EL (cell line): Measurements from ENCODE around the gene LMAN2.

ENCODE experiments used
- DNase-seq: peaks from one replicate; pipeline ENCODE4 v3.0.0-alpha.2; 2016

Gene LMAN2

DNA sequence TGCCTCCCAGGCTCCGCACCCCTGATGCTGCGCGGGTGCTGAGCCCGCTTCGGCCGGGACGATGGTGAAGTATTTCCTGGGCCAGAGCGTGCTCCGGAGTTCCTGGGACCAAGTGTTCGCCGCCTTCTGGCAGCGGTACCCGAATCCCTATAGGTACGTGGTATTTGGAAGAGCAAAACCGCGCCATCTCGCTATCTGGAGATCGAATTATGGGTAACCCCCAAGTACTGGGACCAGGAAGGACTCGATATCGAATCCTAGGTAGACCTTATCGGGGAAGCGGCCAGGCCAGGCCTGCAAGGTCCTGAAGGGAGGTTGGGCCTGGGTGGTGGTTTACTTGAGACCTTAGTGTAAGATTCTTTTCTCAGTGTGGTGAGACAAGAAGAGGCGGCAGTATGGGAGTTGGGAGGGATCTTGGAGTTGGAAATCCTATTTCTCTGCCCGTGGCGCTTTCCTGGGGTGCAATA lies 47.5 kb downstream of the LMAN2 start:
- peak; percentile 29 for DNase-seq

DNA sequence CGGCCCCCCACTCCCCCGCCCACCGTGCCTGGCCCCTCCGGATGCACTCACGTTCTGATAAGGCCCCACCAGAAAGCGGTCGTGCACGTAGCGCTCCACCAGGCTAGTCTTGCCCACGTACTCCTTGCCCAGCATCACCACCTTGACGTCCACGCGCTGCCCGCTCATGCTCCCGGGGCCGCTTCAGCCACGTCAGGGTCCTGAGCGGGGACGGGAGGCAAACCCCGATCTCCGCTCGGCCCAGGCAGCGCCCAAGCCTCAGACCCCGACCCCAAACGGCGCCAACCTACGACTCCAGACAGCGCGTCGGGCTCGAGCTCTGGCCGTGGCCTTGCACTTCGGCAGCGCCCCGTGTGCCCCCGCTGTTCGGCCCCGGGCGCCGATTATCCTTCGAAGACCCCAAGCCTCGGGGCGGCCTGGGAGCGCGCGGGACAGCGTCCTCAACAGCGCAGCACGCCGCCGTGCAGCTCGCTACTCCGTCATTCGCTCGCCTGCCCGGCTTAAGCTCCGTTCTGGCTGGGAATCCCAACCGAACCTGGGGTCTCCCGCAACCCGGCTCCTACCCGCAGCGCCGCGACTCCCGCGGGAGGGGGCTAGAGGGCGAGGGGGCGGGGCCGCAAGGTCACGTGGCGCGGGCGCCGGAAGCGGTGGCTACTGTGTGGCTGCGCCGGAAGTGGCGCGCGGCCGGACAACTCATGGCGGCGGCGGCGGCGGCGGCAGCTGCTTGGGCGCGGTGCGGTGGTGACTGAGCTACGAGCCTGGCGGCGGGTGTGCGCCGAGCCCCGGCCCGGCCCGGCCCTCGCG lies 48.1 kb downstream of the LMAN2 start, which contains the start of the genes PRELID1 and RAB24:
TSS of gene PRELID1 (plus strand) at position 679 of the 804 bp plus-strand sequence. CDS start 187 bp downstream, outside the sequence.
TSS of gene RAB24 (minus strand) at position 599 of the 804 bp plus-strand sequence. CDS start at position 168, 431 bp downstream.
- DNase-seq = peak; percentile 85

DNA sequence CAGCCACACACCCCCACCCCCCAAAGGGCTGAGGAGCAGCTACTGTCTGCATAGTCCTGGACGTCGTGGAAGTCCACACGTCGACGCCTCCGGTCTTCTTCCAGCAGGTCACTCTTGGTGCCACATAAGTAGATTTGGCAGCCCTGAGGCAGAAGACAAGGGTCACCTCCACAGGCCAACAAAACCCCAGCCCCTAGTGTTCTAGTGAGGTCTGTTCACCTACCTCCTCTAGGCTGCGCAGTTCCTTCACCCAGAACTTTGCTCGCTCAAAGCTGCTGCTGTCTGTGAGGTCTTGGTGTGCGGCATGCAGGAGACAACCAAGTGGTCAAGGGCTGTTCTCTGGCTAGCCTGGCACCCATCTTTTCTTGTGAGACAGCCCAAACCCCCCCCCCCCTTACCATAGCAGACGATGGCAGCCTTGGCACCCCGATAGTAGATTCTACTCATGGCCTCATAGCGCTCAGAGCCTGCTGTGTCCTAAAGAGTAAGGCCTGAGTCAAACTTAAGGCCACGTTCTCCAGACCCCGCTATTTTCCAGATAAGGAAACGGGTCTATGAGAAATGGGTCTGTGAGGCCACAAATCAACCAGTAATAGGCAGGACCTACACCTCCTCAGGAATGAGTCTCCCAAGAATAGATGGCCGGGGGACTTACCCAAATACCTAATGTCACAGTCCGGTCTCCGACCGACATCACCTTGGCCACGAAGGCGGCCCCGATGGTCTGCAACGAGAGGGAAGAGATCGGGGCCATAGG lies 48.9 kb downstream of the LMAN2 start:
- DNase-seq = peak; percentile 33

DNA sequence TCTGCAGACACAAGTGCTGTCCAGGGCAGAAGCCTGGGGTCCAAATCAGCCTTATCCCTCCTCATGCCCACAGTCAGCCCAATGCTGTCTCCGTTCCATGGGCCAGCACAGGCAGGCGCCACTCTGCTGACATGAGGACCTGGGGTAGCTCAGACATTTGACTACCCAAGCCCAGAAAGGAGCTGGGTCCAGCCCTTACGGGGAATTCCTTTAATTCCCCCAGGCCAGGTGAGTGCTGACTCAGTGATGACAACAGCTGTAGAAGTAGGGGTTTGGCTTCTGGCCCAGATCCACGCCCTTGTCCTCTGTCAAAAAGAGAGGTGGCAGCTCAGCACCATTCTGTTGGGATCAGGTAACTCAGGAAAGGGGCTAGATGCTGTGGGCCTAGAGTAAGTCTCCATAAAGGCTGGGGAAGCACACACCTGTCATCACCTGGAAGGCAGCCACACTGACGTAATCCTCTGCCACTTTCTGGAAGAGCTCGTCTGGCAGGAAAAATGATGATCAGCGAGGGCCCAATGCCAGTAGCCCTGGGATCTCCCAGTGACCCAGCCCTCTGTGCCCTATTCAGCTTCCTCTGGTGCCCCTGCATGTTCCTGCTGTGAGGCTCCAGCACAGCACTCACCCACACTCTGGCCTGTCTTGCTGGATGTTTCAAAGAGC lies 49.8 kb downstream of the LMAN2 start:
- DNase-seq = no peak

DNA sequence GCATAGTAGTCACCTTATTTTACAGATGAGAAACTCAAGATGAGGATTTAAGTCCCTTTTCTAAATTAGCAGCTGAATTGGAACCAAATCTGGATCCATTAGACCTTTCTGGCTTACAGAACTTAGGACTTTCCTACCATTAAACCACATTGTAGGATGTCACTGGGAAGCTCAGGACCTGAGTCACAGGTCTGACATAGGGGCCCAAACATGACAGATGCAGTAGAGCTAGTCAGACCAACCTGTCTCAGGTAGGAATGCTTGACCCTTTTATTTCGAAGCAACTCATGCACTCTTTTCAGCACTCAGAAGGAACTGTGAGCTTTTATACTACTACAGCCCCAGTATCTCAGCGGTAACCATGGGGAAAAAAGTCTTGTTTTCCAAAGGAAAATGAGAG lies 50.5 kb downstream of the LMAN2 start:
- DNase-seq = no peak

DNA sequence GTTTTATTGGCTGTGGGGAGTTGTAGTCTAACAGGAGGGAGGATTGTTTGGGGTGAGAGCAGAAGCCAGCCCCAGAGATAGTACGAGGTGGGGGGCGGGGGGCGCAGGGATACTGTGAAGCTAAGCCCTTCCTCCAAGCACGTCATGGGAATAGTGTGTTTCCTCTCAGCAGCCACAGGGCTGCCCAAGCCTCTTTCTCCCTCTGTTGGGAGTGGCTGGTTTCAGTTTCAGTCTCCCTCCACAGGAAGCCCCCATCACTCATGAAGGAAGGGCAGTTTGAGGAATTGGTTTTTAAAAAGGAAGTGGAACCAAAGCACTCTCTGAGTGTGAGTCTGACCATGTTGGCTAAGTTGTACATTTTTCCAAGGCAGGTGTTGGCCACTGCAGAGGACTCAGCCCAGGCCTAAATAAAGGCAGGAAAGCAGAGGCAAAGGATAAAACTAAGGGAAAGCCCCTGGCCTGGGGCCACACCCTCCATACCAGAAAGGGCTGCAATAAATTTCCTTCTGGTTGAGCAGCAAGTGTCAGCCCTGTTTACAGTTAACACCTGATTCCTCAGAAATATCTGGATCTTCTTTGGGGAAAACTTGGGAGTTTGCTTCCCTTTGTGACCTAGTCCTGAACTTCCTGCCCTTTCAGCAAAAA lies 51.1 kb downstream of the LMAN2 start:
- DNase-seq = peak; percentile 82

DNA sequence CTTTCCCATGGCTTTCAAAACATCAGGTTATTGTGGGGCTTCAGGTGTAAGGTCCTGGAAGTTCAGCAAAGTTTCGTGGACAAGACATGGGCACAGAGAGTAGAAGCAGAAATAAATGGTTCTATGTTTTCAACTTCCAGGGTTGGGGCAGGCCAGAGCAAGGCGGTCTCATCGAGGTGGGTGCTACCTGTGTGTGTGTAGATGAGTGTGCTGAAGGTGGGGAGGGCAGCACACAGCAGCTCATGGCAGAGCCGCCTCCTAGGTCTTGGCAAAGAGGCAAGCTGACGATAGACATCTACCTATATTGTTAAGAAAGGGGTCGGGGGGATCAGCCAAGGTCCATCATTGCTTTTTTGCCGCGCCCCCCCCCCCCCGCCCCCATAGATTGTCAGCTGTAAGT lies 51.8 kb downstream of the LMAN2 start:
- no peak for DNase-seq

DNA sequence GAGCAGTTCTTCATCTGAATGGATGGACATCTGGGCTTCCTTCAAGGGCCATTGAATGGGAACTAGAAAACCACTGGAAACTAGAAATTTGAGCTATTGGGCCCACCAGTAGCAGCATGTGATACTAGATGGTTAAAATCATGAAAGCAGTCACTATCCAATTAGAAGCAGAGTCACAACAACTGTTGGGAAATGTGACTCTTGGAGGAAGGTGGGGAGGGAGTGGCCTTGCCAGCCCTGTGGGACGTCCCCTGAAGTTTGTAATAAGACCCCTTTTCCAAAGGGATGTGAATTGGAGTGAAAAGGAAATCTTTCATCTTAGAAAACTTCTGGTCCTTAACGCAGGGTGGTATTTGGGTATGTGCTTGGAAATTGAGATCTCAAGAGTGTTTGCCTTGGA lies 53.5 kb downstream of the LMAN2 start:
- DNase-seq = no peak

DNA sequence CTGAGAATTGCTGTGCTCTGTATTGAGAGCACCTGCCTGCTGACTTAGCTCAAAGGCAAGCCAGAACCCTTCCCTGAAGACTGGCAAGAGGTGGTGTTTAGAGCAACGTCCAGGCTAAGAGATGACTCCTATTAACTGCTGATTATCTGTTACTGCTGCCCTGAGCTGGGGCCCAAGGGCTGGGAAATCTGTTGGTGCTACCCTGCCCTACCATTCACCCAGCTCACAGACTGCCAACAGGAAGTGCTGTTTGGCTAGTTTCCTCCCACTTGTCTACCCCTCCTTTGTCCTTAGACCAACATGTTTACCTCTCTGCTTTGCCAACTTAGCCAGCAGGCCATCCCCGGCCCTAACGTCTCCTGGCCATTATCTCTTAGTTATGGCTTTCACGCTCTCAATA lies 54.9 kb downstream of the LMAN2 start:
- DNase-seq = no peak

DNA sequence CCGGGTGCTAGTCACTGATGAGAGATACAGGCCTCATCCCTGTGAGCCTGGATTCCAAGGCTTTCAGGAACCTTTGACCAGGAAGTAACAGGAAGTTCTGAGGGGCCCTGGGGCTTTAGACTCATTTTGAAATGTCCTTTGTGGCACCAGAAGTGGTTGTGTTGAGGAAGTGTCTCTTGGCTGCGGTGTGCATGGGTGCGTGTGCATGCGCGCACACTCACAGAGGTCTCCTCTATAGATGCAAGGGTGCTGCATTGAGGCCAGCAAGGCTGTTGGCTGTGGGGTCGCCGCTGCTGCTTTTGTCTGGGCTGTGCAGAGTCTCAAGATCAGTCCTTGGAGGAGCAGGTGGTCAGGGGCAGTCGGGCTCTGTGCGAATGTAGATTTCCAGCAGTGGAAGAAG lies 55.5 kb downstream of the LMAN2 start:
- DNase-seq = no peak

DNA sequence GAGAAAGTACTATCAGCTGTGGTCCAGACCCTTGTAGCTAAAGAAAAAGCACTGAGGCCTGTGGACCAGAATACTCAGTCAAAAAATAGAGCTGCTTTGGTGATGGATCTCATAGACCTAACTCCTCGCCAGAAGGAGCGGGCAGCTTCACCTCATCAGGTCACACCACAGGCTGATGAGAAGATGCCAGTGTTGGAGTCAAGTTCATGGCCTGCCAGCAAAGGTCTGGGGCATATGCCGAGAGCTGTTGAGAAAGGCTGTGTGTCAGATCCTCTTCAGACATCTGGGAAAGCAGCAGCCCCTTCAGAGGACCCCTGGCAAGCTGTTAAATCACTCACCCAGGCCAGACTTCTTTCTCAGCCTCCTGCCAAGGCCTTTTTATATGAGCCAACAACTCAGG lies 56.8 kb downstream of the LMAN2 start:
- no peak for DNase-seq

DNA sequence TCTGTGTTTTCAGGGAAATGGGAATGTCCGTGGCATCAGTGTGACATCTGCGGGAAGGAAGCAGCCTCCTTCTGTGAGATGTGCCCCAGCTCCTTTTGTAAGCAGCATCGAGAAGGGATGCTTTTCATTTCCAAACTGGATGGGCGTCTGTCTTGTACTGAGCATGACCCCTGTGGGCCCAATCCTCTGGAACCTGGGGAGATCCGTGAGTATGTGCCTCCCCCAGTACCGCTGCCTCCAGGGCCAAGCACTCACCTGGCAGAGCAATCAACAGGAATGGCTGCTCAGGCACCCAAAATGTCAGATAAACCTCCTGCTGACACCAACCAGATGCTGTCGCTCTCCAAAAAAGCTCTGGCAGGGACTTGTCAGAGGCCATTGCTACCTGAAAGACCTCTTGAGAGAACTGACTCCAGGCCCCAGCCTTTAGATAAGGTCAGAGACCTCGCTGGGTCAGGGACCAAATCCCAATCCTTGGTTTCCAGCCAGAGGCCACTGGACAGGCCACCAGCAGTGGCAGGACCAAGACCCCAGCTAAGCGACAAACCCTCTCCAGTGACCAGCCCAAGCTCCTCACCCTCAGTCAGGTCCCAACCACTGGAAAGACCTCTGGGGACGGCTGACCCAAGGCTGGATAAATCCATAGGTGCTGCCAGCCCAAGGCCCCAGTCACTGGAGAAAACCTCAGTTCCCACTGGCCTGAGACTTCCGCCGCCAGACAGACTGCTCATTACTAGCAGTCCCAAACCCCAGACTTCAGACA lies 57.5 kb downstream of the LMAN2 start:
- DNase-seq = no peak

DNA sequence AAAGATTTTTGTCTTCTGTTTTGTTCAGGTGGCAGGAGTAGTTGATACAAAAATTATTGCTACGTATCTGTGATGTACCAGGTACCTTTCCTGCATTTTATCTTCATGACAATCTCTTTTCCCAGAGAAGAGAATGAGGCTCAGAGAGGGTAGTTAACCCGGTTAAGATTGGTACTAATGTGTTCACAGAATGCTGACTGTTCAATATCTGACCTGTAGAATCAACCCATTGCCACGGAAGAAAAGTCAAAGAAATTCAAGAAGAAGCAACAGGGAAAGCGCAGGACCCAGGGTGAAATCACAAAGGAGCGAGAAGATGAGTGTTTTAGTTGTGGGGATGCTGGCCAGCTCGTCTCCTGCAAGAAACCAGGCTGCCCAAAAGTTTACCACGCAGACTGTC lies 59.7 kb downstream of the LMAN2 start:
- DNase-seq = no peak

DNA sequence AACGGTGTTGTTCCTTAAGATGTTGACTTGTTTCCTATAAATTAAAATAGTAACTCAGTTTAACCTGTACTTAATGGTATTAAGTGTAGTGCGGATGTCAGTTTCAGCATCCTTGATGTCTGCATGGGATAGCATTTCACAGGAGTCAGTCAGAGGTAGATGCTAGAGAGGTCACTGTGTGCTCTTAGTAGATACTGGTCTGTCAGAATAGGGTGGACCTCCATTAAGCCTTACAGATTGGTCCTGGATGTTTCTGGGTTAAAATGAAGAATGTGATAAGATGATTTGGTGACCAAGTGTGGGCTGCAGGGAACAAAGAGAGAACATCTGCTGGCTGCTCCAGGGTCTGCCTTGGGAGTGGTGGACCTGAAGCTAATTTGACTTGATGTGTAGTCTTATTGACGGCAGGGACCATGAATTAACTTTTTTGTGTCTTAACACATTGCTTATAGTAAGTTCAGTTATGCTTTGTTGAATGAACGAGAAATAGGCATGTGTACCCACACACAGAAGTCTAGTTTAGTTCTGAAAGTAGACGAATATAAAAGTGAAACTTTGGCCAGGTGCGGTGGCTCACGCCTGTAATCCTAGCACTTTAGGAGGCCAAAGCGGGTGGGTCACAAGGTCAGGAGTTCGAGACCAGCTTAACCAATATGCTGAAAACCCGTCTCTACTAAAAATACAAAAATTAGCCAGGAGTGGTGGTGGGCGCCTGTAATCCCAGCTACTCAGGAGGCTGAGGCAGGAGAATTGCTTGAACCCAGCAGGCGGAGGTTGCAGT lies 60.5 kb downstream of the LMAN2 start:
- no peak for DNase-seq

DNA sequence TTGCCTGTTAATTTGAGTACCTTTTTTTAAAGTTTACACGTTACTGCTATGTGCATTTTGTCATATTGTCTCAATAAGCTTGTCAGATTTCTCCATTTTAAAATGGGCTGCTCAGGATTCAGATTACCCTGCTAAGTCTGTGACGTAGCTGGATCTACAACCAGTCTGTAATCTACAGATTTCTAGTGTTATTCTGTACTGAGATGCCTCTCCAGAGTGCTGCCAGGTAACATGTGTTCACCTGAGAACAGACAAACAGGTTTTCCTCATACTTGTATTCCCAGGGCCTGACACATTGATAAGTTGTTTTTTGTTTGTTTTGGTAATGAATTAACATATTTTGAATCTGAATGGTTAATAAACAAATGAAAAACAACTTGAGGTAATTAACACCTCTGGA lies 63.3 kb downstream of the LMAN2 start:
- DNase-seq = no peak
